Mesenchymal stem cell (in vitro differentiated cells and primary cell): Measurements from ENCODE around the gene OR56A1.

ENCODE experiments used
- DNase-seq: peaks from one replicate; pipeline ENCODE4 v3.0.0-alpha.2; 2013
- H2AFZ ChIP-seq: one replicate; pipeline ENCODE4 v1.6.1; 2013; ENCODE audit warnings: low read depth, mild to moderate bottlenecking, control low read depth, inconsistent platforms, low read length, moderate library complexity
- H2AK5ac ChIP-seq: 2 replicates; pipeline ENCODE4 v1.6.1; 2013; ENCODE audit warnings: low read length, moderate library complexity, mild to moderate bottlenecking, inconsistent platforms; ENCODE audit not compliant: severe bottlenecking
- H2BK120ac ChIP-seq: one replicate; pipeline ENCODE4 v1.6.1; 2013; ENCODE audit warnings: low read depth, mild to moderate bottlenecking, inconsistent platforms, low read length, moderate library complexity
- H2BK12ac ChIP-seq, 2 experiments: one replicate each; pipeline ENCODE4 v1.6.1; 2013; ENCODE audit warnings: inconsistent platforms in 2 of 2, low read length in 2 of 2, mild to moderate bottlenecking in 2 of 2, moderate library complexity in 2 of 2, control low read depth in 1 of 2
- H2BK15ac ChIP-seq: one replicate; pipeline ENCODE4 v1.6.1; 2013; ENCODE audit warnings: mild to moderate bottlenecking, low read depth, inconsistent platforms; ENCODE audit not compliant: poor library complexity, severe bottlenecking
- H2BK5ac ChIP-seq: 2 replicates; pipeline ENCODE4 v1.6.1; 2013; ENCODE audit warnings: low read depth, mild to moderate bottlenecking, low read length, control low read depth, inconsistent platforms; ENCODE audit not compliant: poor library complexity, severe bottlenecking
- H3K14ac ChIP-seq, 2 experiments: one replicate each; pipeline ENCODE4 v1.6.1; 2013; ENCODE audit warnings: inconsistent platforms in 2 of 2, low read length in 2 of 2, control low read depth in 1 of 2, mild to moderate bottlenecking in 1 of 2, moderate library complexity in 1 of 2
- H3K18ac ChIP-seq, 2 experiments: one replicate each; pipeline ENCODE4 v1.6.1; 2013; ENCODE audit warnings: inconsistent platforms in 2 of 2, low read length in 2 of 2, control low read depth in 1 of 2, low read depth in 1 of 2, mild to moderate bottlenecking in 1 of 2
- H3K23ac ChIP-seq, 2 experiments: one replicate each; pipeline ENCODE4 v1.6.1; 2013; ENCODE audit warnings: inconsistent platforms in 2 of 2, low read length in 2 of 2, mild to moderate bottlenecking in 2 of 2, moderate library complexity in 2 of 2, control low read depth in 1 of 2
- H3K27ac ChIP-seq: 2 replicates; pipeline ENCODE4 v1.5.1; 2013; ENCODE audit warnings: mild to moderate bottlenecking, moderate library complexity, low read length, control low read depth, inconsistent platforms; ENCODE audit not compliant: poor library complexity, severe bottlenecking
- H3K27me3 ChIP-seq, 2 experiments: 2 replicates each; pipeline versions ENCODE4 v1.6.1 to v1.7.0; 2013; ENCODE audit warnings: low read length in 2 of 2, mild to moderate bottlenecking in 2 of 2, moderate library complexity in 2 of 2, control low read depth in 1 of 2, inconsistent platforms in 1 of 2; ENCODE audit not compliant: control insufficient read depth in 1 of 2, insufficient read depth in 1 of 2
- H3K36me3 ChIP-seq, 2 experiments: 2 replicates each; pipeline versions ENCODE4 v1.6.1 to v1.7.0; 2013; ENCODE audit warnings: low read length in 2 of 2, control low read depth in 1 of 2, inconsistent platforms in 1 of 2, low read depth in 1 of 2, mild to moderate bottlenecking in 1 of 2; ENCODE audit not compliant: insufficient read depth in 2 of 2, control insufficient read depth in 1 of 2
- H3K4ac ChIP-seq, 2 experiments: one replicate each; pipeline ENCODE4 v1.6.1; 2013; ENCODE audit warnings: inconsistent platforms in 2 of 2, low read length in 2 of 2, mild to moderate bottlenecking in 2 of 2, moderate library complexity in 2 of 2, control low read depth in 1 of 2, low read depth in 1 of 2
- H3K4me1 ChIP-seq: 2 replicates; pipeline ENCODE4 v1.6.1; 2013; ENCODE audit warnings: low read depth, low read length, control low read depth; ENCODE audit not compliant: control insufficient read depth, insufficient read depth
- H3K4me2 ChIP-seq: 2 replicates; pipeline ENCODE4 v1.6.1; 2013; ENCODE audit warnings: low read length, mild to moderate bottlenecking, inconsistent platforms; ENCODE audit not compliant: poor library complexity, severe bottlenecking
- H3K4me3 ChIP-seq, 2 experiments: 2 replicates each; pipeline versions ENCODE4 v1.5.1 to v1.7.0; 2013; ENCODE audit warnings: low read length in 2 of 2, mild to moderate bottlenecking in 2 of 2, control low read depth in 1 of 2, low read depth in 1 of 2; ENCODE audit not compliant: insufficient read depth in 1 of 2
- H3K79me1 ChIP-seq: replicated peaks from 2 replicates; pipeline ENCODE4 v1.6.1; 2013; ENCODE audit warnings: mild to moderate bottlenecking, control low read depth, low read length, inconsistent platforms; ENCODE audit not compliant: poor library complexity, severe bottlenecking
- H3K9ac ChIP-seq: 2 replicates; pipeline ENCODE4 v1.7.0; 2013; ENCODE audit warnings: mild to moderate bottlenecking, low read length, moderate library complexity
- H3K9me3 ChIP-seq: 2 replicates; pipeline ENCODE4 v1.7.0; 2013; ENCODE audit warnings: mild to moderate bottlenecking, low read length; ENCODE audit not compliant: control insufficient read depth
- H4K8ac ChIP-seq: one replicate; pipeline ENCODE4 v1.6.1; 2013; ENCODE audit warnings: inconsistent platforms, mild to moderate bottlenecking, low read length, moderate library complexity
- H4K91ac ChIP-seq: one replicate; pipeline ENCODE4 v1.6.1; 2013; ENCODE audit warnings: mild to moderate bottlenecking, low read length, inconsistent platforms
- WGBS: methylation state at CpG from one replicate; pipeline ENCODE4 v1.1.7; 2013; ENCODE audit warnings: mixed read lengths; 5-methylcytosine and 5-hydroxymethylcytosine counted together

Gene OR56A1

DNA sequence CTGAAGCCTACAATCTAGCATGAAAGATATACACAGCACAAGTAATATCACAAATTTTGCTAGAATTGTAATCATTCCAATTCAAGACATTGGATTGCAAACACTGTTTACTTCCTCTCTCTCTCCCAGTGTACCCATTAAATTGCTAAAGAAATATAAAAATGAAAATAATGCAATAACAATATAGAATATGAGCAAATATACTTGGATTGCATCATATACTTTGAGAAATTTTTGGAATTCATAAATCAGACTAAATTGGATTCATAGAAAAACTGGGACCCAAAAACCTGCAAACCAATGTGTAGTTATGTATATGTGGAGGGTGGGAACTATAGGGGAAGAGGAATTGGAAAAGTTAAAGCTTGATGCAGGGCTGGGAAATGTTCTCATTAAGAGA is 25.0 kb upstream of the OR56A1 start:
- H3K9me3 ChIP-seq = no peaks in the 10 kb centered on the region
- H3K4me1 ChIP-seq = no peaks in the 10 kb centered on the region
- H3K79me1 ChIP-seq = no peaks in the 10 kb centered on the region
- no peak for DNase-seq
- no peak overlapping the region for H4K8ac ChIP-seq
- H3K36me3 ChIP-seq = no peaks in the 10 kb centered on the region
- H3K4me3 ChIP-seq = no peak overlapping the region
- H3K27me3 ChIP-seq = peaks cover 0 to 5% of the 10 kb centered on the region in 2 experiments
- no peak overlapping the region for H3K27ac ChIP-seq
- H3K14ac ChIP-seq = no peak overlapping the region
- H3K23ac ChIP-seq = no peak overlapping the region
- no peak overlapping the region for H2BK5ac ChIP-seq
- H2AFZ ChIP-seq = no peak overlapping the region
- no peak overlapping the region for H3K18ac ChIP-seq
- H2BK12ac ChIP-seq = no peak overlapping the region
- H2AK5ac ChIP-seq = no peak overlapping the region
- no peak overlapping the region for H4K91ac ChIP-seq
- H3K4me2 ChIP-seq = no peak overlapping the region
- H2BK120ac ChIP-seq = no peak overlapping the region
- H3K4ac ChIP-seq = no peak overlapping the region
- H3K9ac ChIP-seq = no peak overlapping the region
- no peak overlapping the region for H2BK15ac ChIP-seq

DNA sequence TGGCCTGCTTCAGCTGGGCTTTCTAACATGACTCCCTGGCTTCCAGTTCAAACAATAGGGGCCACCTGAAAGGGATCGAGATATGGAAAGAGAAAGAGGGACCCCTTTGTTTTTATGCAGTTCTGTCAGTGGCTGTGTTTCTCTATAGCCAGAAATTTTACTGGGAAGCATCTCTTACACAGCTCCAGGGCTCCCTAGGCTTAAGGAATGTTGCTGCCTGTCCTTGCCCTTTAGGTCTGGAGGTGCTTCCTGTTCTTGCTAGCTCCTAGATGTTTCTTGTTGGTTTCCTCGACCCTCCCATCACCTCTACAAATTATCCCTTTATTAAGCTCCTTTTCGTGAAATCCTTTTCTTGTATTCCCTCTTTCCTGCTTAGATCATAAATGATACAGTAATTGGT is 21.8 kb upstream of the OR56A1 start:
- Histone ChIP-seq H3K4me2 (no peak overlapping the region), H3K79me1 (no peaks in the 10 kb centered on the region), H3K4me3 (no peak overlapping the region), H3K27me3 (peaks cover 0 to 5% of the 10 kb centered on the region in 2 experiments), H3K36me3 (no peaks in the 10 kb centered on the region), H4K8ac (no peak overlapping the region), H3K4me1 (no peaks in the 10 kb centered on the region), H3K18ac (no peak overlapping the region), H2BK120ac (no peak overlapping the region), H3K14ac (no peak overlapping the region), H2AFZ (no peak overlapping the region), H3K27ac (no peak overlapping the region), H4K91ac (no peak overlapping the region), H2BK12ac (no peak overlapping the region), H3K23ac (no peak overlapping the region), H2BK5ac (no peak overlapping the region), H3K9ac (no peak overlapping the region), H3K4ac (no peak overlapping the region), H2BK15ac (no peak overlapping the region), H2AK5ac (no peak overlapping the region), H3K9me3 (no peaks in the 10 kb centered on the region)
- no peak for DNase-seq
- WGBS = 56% methylated on average over 2 of the region's 3 CpGs

DNA sequence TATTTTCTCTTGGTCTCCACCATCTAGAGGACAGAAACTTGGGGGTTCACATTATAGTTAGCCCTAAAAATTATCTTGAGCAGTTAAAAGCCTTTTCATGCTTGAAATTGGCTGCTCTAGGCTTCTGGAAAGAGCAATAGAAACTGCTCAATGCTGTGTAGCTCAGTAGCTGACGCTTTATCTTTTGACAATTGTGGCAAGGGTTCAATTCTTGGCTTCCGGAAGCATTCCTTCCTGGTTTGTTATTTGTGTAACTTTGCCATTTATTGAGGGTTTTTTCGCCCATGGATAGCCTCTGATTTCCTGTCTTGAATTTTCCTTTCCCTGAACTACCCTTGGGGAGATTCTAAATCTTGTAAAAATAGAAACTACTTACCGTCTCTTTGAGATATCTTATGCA is 10.3 kb upstream of the OR56A1 start:
- no peak overlapping the region for H4K91ac ChIP-seq
- no peak overlapping the region for H2AFZ ChIP-seq
- no peak overlapping the region for H2AK5ac ChIP-seq
- H3K4me2 ChIP-seq = no peak overlapping the region
- H3K4me1 ChIP-seq = no peaks in the 10 kb centered on the region
- H2BK12ac ChIP-seq = no peak overlapping the region
- H2BK5ac ChIP-seq = no peak overlapping the region
- H3K18ac ChIP-seq = no peak overlapping the region
- no peak overlapping the region for H3K4me3 ChIP-seq
- no peaks in the 10 kb centered on the region for H3K27me3 ChIP-seq
- no peak overlapping the region for H3K23ac ChIP-seq
- no peak overlapping the region for H2BK15ac ChIP-seq
- H3K79me1 ChIP-seq = no peaks in the 10 kb centered on the region
- no peak overlapping the region for H3K4ac ChIP-seq
- no peak overlapping the region for H3K14ac ChIP-seq
- no peak for DNase-seq
- H3K9me3 ChIP-seq = no peaks in the 10 kb centered on the region
- no peak overlapping the region for H3K27ac ChIP-seq
- H2BK120ac ChIP-seq = no peak overlapping the region
- 72% methylated on average over 1 of the region's 4 CpGs for WGBS
- peak overlapping the region; percentile 18 for H3K9ac ChIP-seq
- no peaks in the 10 kb centered on the region for H3K36me3 ChIP-seq
- H4K8ac ChIP-seq = no peak overlapping the region

DNA sequence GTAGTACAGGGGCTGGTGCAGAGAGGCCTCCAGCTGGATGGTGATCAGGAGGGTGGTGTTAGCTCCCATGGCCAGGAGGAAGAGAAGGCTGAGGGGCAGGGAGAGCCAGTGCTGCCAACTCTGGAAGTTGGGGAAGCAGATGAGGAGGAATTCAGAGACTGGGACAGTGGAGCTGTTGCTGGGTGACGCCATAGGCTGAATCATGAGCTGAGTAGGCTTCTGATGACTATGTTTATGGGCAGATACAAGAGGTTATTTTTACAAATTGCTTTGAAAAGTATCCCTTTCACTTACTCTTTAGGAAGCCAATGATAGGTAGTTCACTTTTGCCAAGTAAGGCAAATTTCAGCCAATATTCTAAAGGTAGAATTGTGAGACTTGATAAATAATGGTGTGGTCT is 3.1 kb downstream of the OR56A1 start:
- Histone ChIP-seq H3K23ac (no peak overlapping the region), H3K18ac (no peak overlapping the region), H3K4me1 (no peaks in the 10 kb centered on the region), H3K27ac (no peak overlapping the region), H3K9ac (no peak overlapping the region), H4K91ac (no peak overlapping the region), H3K4me2 (no peak overlapping the region), H3K36me3 (no peaks in the 10 kb centered on the region), H2BK120ac (no peak overlapping the region), H2AK5ac (no peak overlapping the region), H3K27me3 (peaks cover 0 to 22% of the 10 kb centered on the region in 2 experiments), H3K4me3 (no peak overlapping the region), H2AFZ (no peak overlapping the region), H2BK15ac (no peak overlapping the region), H2BK12ac (no peak overlapping the region), H3K79me1 (no peaks in the 10 kb centered on the region), H2BK5ac (no peak overlapping the region), H4K8ac (no peak overlapping the region), H3K14ac (no peak overlapping the region), H3K4ac (no peak overlapping the region), H3K9me3 (no peaks in the 10 kb centered on the region)
- 50% methylated on average over 1 of the region's 1 CpG for WGBS
- DNase-seq = no peak
